ENCODE measurements around the gene PIP5K1C.

- TF ChIP-seq EZH2 (IDR thresholded peaks at IDR 0.05) (no peak), POLR2AphosphoS5 (IDR thresholded peaks at IDR 0.05; ENCODE audit: borderline replicate concordance, low read depth, low read length) (no peak), FOXP2 (optimal IDR thresholded peaks at IDR 0.05; ENCODE audit: control extremely low read depth, extremely low read length, insufficient read depth) (no peak)
Observed at GRCh38 chr19:3618811-3619630, 81.2 kb downstream of the PIP5K1C start.
